ENCODE results near the gene FBXO4. TPM values are rescaled to one million over a fixed set of nuclear protein-coding genes. Genes with fewer than 3 reads are reported as not detected.

Gene FBXO4
- total RNA-seq, 3 donors from 2014 or later = 5.9 to 11.4 (median 9.6) TPM

- ATAC-seq (no peak), DNase-seq (no peak)
- no peaks in the 10 kb centered on the region for H3K9me3 ChIP-seq
- no peaks in the 10 kb centered on the region for H3K36me3 ChIP-seq (ENCODE audit: low read depth)
- intact Hi-C loops (cut with DNase I, micrococcal nuclease) = no loop called here
- H3K4me1 ChIP-seq (ENCODE audit: low read depth) = peaks cover 13% of the 10 kb centered on the region
- H3K4me3 ChIP-seq = no peak overlapping the region
- TF ChIP-seq CTCF (IDR thresholded peaks at IDR 0.05) = no peak
These were observed 16.6 kb upstream of the FBXO4 start for GRCh38 chr5:41908374-41909079.

- no peak for ATAC-seq
- Histone ChIP-seq H3K4me3 (no peak overlapping the region), H3K9me3 (no peaks in the 10 kb centered on the region), H3K4me1 (ENCODE audit: low read depth) (no peaks in the 10 kb centered on the region), H3K36me3 (ENCODE audit: low read depth) (no peaks in the 10 kb centered on the region)
- no peak for DNase-seq
- TF ChIP-seq CTCF (IDR thresholded peaks at IDR 0.05) = no peak
- intact Hi-C loops (cut with DNase I, micrococcal nuclease) = no loop called here
These were observed 7.0 kb upstream of the FBXO4 start for GRCh38 chr5:41918105-41918504.

GRCh38 chr5:41921166-41921565, 3.9 kb upstream of the FBXO4 start:
- Histone ChIP-seq H3K4me3 (no peak overlapping the region), H3K4me1 (ENCODE audit: low read depth) (no peaks in the 10 kb centered on the region), H3K9me3 (no peaks in the 10 kb centered on the region), H3K36me3 (ENCODE audit: low read depth) (no peaks in the 10 kb centered on the region)
- intact Hi-C loops (cut with DNase I, micrococcal nuclease) = no loop called here
- DNase-seq (no peak), ATAC-seq (no peak)
- no peak for TF ChIP-seq CTCF (IDR thresholded peaks at IDR 0.05)

- H3K9me3 ChIP-seq = no peaks in the 10 kb centered on the region
- TF ChIP-seq CTCF (IDR thresholded peaks at IDR 0.05) = no peak
- no peaks in the 10 kb centered on the region for H3K36me3 ChIP-seq (ENCODE audit: low read depth)
- H3K4me3 ChIP-seq = no peak overlapping the region
- ATAC-seq = no peak
- intact Hi-C loops (cut with DNase I, micrococcal nuclease) = no loop called here
- DNase-seq = no peak
- H3K4me1 ChIP-seq (ENCODE audit: low read depth) = no peaks in the 10 kb centered on the region
These were observed 3.2 kb upstream of the FBXO4 start for GRCh38 chr5:41921874-41922273.

GRCh38 chr5:41924526-41924871, 582 bp upstream of the FBXO4 start:
- no peak for TF ChIP-seq CTCF (IDR thresholded peaks at IDR 0.05)
- DNase-seq (no peak), ATAC-seq (no peak)
- Histone ChIP-seq H3K9me3 (no peaks in the 10 kb centered on the region), H3K36me3 (ENCODE audit: low read depth) (no peaks in the 10 kb centered on the region), H3K4me1 (ENCODE audit: low read depth) (no peaks in the 10 kb centered on the region), H3K4me3 (peak overlapping the region; percentile 61)
- intact Hi-C loops (cut with DNase I, micrococcal nuclease) = no loop called here

- intact Hi-C loops (cut with DNase I, micrococcal nuclease) = no loop called here
- Histone ChIP-seq H3K9me3 (no peaks in the 10 kb centered on the region), H3K36me3 (ENCODE audit: low read depth) (no peaks in the 10 kb centered on the region), H3K4me1 (ENCODE audit: low read depth) (no peaks in the 10 kb centered on the region), H3K4me3 (peak overlapping the region; percentile 61)
- TF ChIP-seq CTCF (IDR thresholded peaks at IDR 0.05) = no peak
- ATAC-seq (peak; percentile 47), DNase-seq (peak in 2 of 3 donors; percentile 39 to 56)
These were observed 472 bp downstream of the FBXO4 start for GRCh38 chr5:41925555-41925951.
